HepG2 (cell line): Measurements from ENCODE around the gene C20orf204. TPM values are rescaled to one million over a fixed set of nuclear protein-coding genes. Genes with fewer than 3 reads are reported as not detected.

Experiments used
- ARHGAP35 ChIP-seq: sonication (generic); formaldehyde crosslinking; IDR thresholded peaks from 2 replicates; pipeline ENCODE4 v1.9.0; 2022; ENCODE audit warnings: mild to moderate bottlenecking, inconsistent platforms, moderate library complexity, missing genetic modification reagents, borderline replicate concordance
- ATM ChIP-seq: fragments of 450-650 bp; IDR thresholded peaks from 2 replicates; pipeline ENCODE4 v1.7.1; 2017; ENCODE audit warnings: mild to moderate bottlenecking, borderline replicate concordance
- DNMT3B ChIP-seq: conservative IDR thresholded peaks from 2 replicates; pipeline ENCODE4 v1.6.1; 2016; ENCODE audit warnings: missing biosample characterization, control low read depth
- HOXA7 ChIP-seq: sonication (generic); formaldehyde crosslinking; IDR thresholded peaks from 2 replicates; pipeline ENCODE4 v1.8.1; 2022; ENCODE audit warnings: mild to moderate bottlenecking, missing genetic modification reagents, moderate library complexity
- JUN ChIP-seq: sonication (generic); formaldehyde crosslinking; IDR thresholded peaks from 2 replicates; pipeline ENCODE4 v1.4.0; 2020; ENCODE audit warnings: mild to moderate bottlenecking, missing genetic modification reagents
- KLF16 ChIP-seq, 2 experiments: sonication (generic) in 1 of 2; formaldehyde crosslinking in 1 of 2; IDR thresholded peaks; 2 replicates each; pipeline versions ENCODE4 v1.6.1 to v1.8.0; 2016 to 2023; ENCODE audit warnings: missing genetic modification reagents in 2 of 2, missing compliant biosample characterization in 1 of 2
- MBNL3 ChIP-seq: fragments of 250-450 bp; sonication (Bioruptor Pico); conservative IDR thresholded peaks from 2 replicates; pipeline ENCODE4 v1.8.0; 2022; ENCODE audit warnings: mild to moderate bottlenecking, inconsistent platforms
- NFATC3 ChIP-seq: sonication (generic); formaldehyde crosslinking; IDR thresholded peaks from 2 replicates; pipeline ENCODE4 v1.5.1; 2020; ENCODE audit warnings: mild to moderate bottlenecking, missing genetic modification reagents
- NFIB ChIP-seq: sonication (generic); formaldehyde crosslinking; IDR thresholded peaks from 2 replicates; pipeline ENCODE4 v1.9.0; 2021; ENCODE audit warnings: missing genetic modification reagents, mild to moderate bottlenecking, borderline replicate concordance
- POGZ ChIP-seq: sonication (generic); formaldehyde crosslinking; IDR thresholded peaks from 2 replicates; pipeline ENCODE4 v1.4.0; 2020; ENCODE audit warnings: mild to moderate bottlenecking, missing genetic modification reagents
- SP1 ChIP-seq, 2 experiments: fragments of 450-650 bp in 1 of 2; sonication (generic) in 1 of 2; formaldehyde crosslinking in 1 of 2; IDR thresholded peaks; 2 replicates each; pipeline versions ENCODE4 v1.4.0 to v1.6.1; 2016 to 2020; ENCODE audit warnings: missing genetic modification reagents in 1 of 2
- SP2 ChIP-seq: sonication (generic); formaldehyde crosslinking; IDR thresholded peaks from 2 replicates; pipeline ENCODE4 v1.5.1; 2020; ENCODE audit warnings: mild to moderate bottlenecking, missing genetic modification reagents
- WIZ ChIP-seq: sonication (generic); formaldehyde crosslinking; IDR thresholded peaks from 2 replicates; pipeline ENCODE4 v1.5.1; 2020; ENCODE audit warnings: mild to moderate bottlenecking, missing genetic modification reagents
- ZFP36 ChIP-seq: fragments of 150-350 bp; IDR thresholded peaks from 2 replicates; pipeline ENCODE4 v1.6.1; 2018; ENCODE audit warnings: borderline replicate concordance, low read length, low read depth; ENCODE audit not compliant: partially characterized antibody
- ZFP91 ChIP-seq: sonication (generic); formaldehyde crosslinking; IDR thresholded peaks from 2 replicates; pipeline ENCODE4 v1.9.0; 2022; ENCODE audit warnings: missing genetic modification reagents, mild to moderate bottlenecking, borderline replicate concordance
- ZNF180 ChIP-seq: sonication (generic); formaldehyde crosslinking; IDR thresholded peaks from 2 replicates; pipeline ENCODE4 v1.4.0; 2020; ENCODE audit warnings: low read depth, missing genetic modification reagents, borderline replicate concordance
- ZNF24 ChIP-seq: fragments of 450-650 bp; IDR thresholded peaks from 2 replicates; pipeline ENCODE4 v1.6.1; 2017; ENCODE audit warnings: antibody characterized with exemption, mild to moderate bottlenecking
- ZNF317 ChIP-seq: sonication (generic); formaldehyde crosslinking; IDR thresholded peaks from 2 replicates; pipeline ENCODE4 v1.5.0; 2020; ENCODE audit warnings: mild to moderate bottlenecking, missing genetic modification reagents
- ZNF546 ChIP-seq: sonication (generic); formaldehyde crosslinking; conservative IDR thresholded peaks from 2 replicates; pipeline ENCODE4 v1.8.1; 2023; ENCODE audit warnings: mild to moderate bottlenecking, missing genetic modification reagents
- ZNF563 ChIP-seq: sonication (generic); formaldehyde crosslinking; IDR thresholded peaks from 2 replicates; pipeline ENCODE4 v1.8.0; 2022; ENCODE audit warnings: mild to moderate bottlenecking, moderate library complexity, missing genetic modification reagents
- ZNF614 ChIP-seq: IDR thresholded peaks from 2 replicates; pipeline ENCODE4 v1.6.1; 2018; ENCODE audit warnings: missing biosample characterization, missing genetic modification reagents, inconsistent platforms, borderline replicate concordance
- ZNF672 ChIP-seq: sonication (generic); formaldehyde crosslinking; IDR thresholded peaks from 2 replicates; pipeline ENCODE4 v1.8.1; 2022; ENCODE audit warnings: missing genetic modification reagents
- ZNF704 ChIP-seq: sonication (generic); formaldehyde crosslinking; IDR thresholded peaks from 2 replicates; pipeline ENCODE4 v1.8.1; 2023; ENCODE audit warnings: mild to moderate bottlenecking, inconsistent platforms, moderate library complexity, missing genetic modification reagents, borderline replicate concordance
- ZNF800 ChIP-seq: sonication (generic); formaldehyde crosslinking; IDR thresholded peaks from 2 replicates; pipeline ENCODE4 v1.4.0; 2020; ENCODE audit warnings: missing genetic modification reagents
- ZNF839 ChIP-seq: sonication (generic); formaldehyde crosslinking; IDR thresholded peaks from 2 replicates; pipeline ENCODE4 v1.4.0; 2020; ENCODE audit warnings: missing genetic modification reagents, mild to moderate bottlenecking, borderline replicate concordance
- polyA plus RNA-seq, 8 experiments: library from polyadenylated mRNA; depleted of rRNA in 3 of 8; stranded (reverse) in 7 of 8; unstranded in 1 of 8; fragments of >200 nt; fragmentation: Illumina TruSeq in 4 of 8; extraction: Trizol in 4 of 8; gene quantifications; 2 replicates each; pipeline versions ENCODE4 v1.2.1 to v1.2.3, GENCODE V29; 2011 to 2016; ENCODE audit warnings: low read depth in 4 of 8, missing spikeins in 1 of 8, mixed read lengths in 1 of 8; ENCODE audit not compliant: insufficient read depth in 1 of 8
- total RNA-seq, 5 experiments: library from RNA; depleted of rRNA; stranded (reverse); fragments of >200 nt; fragmentation: Illumina TruSeq; extraction: Trizol; gene quantifications; 2 replicates each; pipeline ENCODE4 v1.2.3, GENCODE V29; 2016; ENCODE audit warnings: low read depth in 1 of 5

Gene C20orf204
- total and polyA plus RNA-seq, 2 of the 13 experiments (the other 11 are each of a cell fraction or from before 2014, with no cell fraction given) = 22.1 to 80.0 TPM

- TF ChIP-seq ZNF546 (CRISPR knock-in tag) = peak; percentile 97
- TF ChIP-seq ZNF800 = no peak
- TF ChIP-seq SP1 (IDR thresholded peaks at IDR 0.05) = no peak
- TF ChIP-seq SP1 (CRISPR knock-in tag; IDR thresholded peaks at IDR 0.05) = no peak; the same call in 1 of the 2 replicates
- TF ChIP-seq NFIB (CRISPR knock-in tag) = no peak
- TF ChIP-seq ATM = no peak
- TF ChIP-seq ZNF614 (CRISPR knock-in tag) = peak; percentile 47; the same call in 1 of the 2 replicates
- peak; percentile 78; the same call in 1 of the 2 replicates for TF ChIP-seq ZNF563 (CRISPR knock-in tag)
- TF ChIP-seq SP2 (CRISPR knock-in tag) = peak; percentile 25; the same call in 1 of the 2 replicates
- peak; percentile 51 for TF ChIP-seq JUN (CRISPR knock-in tag)
- TF ChIP-seq MBNL3 (CRISPR knock-in tag) = no peak
- peak; percentile 98 for TF ChIP-seq ZNF839 (CRISPR knock-in tag)
- TF ChIP-seq KLF16 (CRISPR knock-in tag; IDR thresholded peaks at IDR 0.05) = 0 out of 4 replicates have a peak, but pooled peaks of 1 of the 2 experiments have one; percentile 15
- TF ChIP-seq ZNF317 (CRISPR knock-in tag) = peak; percentile 40
- peak; percentile 41; the same call in 1 of the 2 replicates for TF ChIP-seq ZFP91 (CRISPR knock-in tag)
- no peak for TF ChIP-seq ZNF180
- peak; percentile 40; the same call in 1 of the 2 replicates for TF ChIP-seq HOXA7 (CRISPR knock-in tag)
- TF ChIP-seq ZNF672 (CRISPR knock-in tag) = peak; percentile 34; the same call in 1 of the 2 replicates
- TF ChIP-seq ZFP36 = no peak
- peak; percentile 91; the same call in 1 of the 2 replicates for TF ChIP-seq ARHGAP35 (CRISPR knock-in tag)
- no peak for TF ChIP-seq NFATC3
- 0 out of 2 replicates have a peak, but pooled peaks have one; percentile 27 for TF ChIP-seq ZNF704
- no peak for TF ChIP-seq POGZ (CRISPR knock-in tag)
- TF ChIP-seq ZNF24 = no peak
- TF ChIP-seq DNMT3B (CRISPR knock-in tag) = no peak
- peak; percentile 35; the same call in 1 of the 2 replicates for TF ChIP-seq WIZ (CRISPR knock-in tag)
Observed at GRCh38 chr20:64052987-64053840, 17.2 kb downstream of the C20orf204 start (continued).
